ENCODE results near the gene TRIM39. TPM values are rescaled to one million over a fixed set of nuclear protein-coding genes. Genes with fewer than 3 reads are reported as not detected.
A peak's percentile ranks its signal among the peaks of the same experiment; 100 is the strongest.

The TRIM39 gene
- total and polyA plus RNA-seq, 9 of the 15 experiments (the other 6 are each of a cell fraction or from before 2014, with no cell fraction given): 5.6 to 17.7 (median 12.8) TPM

- FAIRE-seq (no peak), ATAC-seq (no peak), DNase-seq (ENCODE audit: extremely low read depth in 1 of 4, low spot score in 3 of 4) (no peak)
- H3K4me2 ChIP-seq (ENCODE audit: insufficient read depth, low read length): no peak overlapping the region
- no peaks in the 10 kb centered on the region for H3K79me2 ChIP-seq (ENCODE audit: control insufficient read depth, insufficient read depth, low read length)
- CTCF ChIA-PET (ENCODE audit: low intra/inter-chr PET ratio): no interaction called here
- POLR2A ChIA-PET: interaction anchor here (1.0 kb wide), 1 partner anchor 80 kb away, joined by 3 read pairs; no protein-coding TSS in a partner anchor
- no peaks in the 10 kb centered on the region for H4K20me1 ChIP-seq (replicated peaks; ENCODE audit: control insufficient read depth, insufficient read depth, low read length)
- WGBS (ENCODE audit: insufficient coverage, low coverage, missing lambda C conversion rate): 50% methylated on average over 1 of the region's 1 CpG
- no TSS peak for BruUV-seq (replicated peaks)
- no peaks in the 10 kb centered on the region for H3K27me3 ChIP-seq (ENCODE audit: control insufficient read depth in 2 of 2, insufficient read depth in 2 of 2, low read length in 2 of 2)
- no peak overlapping the region for H3K4me3 ChIP-seq
- no peak overlapping the region for H3K27ac ChIP-seq (ENCODE audit: extremely low read depth, low read depth, low read length)
- peaks cover 35% of the 10 kb centered on the region for H3K9me3 ChIP-seq (replicated peaks; ENCODE audit: control insufficient read depth, insufficient read depth, low read depth, low read length)
- H3K36me3 ChIP-seq (ENCODE audit: control insufficient read depth, insufficient read depth, low read length): no peaks in the 10 kb centered on the region
- intact Hi-C loops (cut with micrococcal nuclease): no loop called here
- no peaks in the 10 kb centered on the region for H3K9me1 ChIP-seq (ENCODE audit: control insufficient read depth, insufficient read depth, low read length)
- no peaks in the 10 kb centered on the region for H3K4me1 ChIP-seq (replicated peaks in 1 of 2; ENCODE audit: control insufficient read depth in 2 of 2, insufficient read depth in 2 of 2, low read length in 2 of 2)
- no peak overlapping the region for H3K9ac ChIP-seq (ENCODE audit: insufficient read depth in 1 of 2, low read depth in 2 of 2, low read length in 2 of 2)
- no peak overlapping the region for H2AFZ ChIP-seq (ENCODE audit: low read depth, low read length)
- in situ Hi-C loops (cut with MboI): no loop called here
- TF ChIP-seq HNRNPL (IDR thresholded peaks at IDR 0.05; ENCODE audit: low read depth, low read length) (no peak), CHD2 (IDR thresholded peaks at IDR 0.05; ENCODE audit: low read depth, low read length) (no peak), ZFP91 (CRISPR knock-in tag; IDR thresholded peaks at IDR 0.05) (no peak), SIN3A (IDR thresholded peaks at IDR 0.05; ENCODE audit: borderline replicate concordance in 2 of 2, control insufficient read depth in 1 of 2, low read depth in 2 of 2, low read length in 2 of 2) (no peak), ZNF184 (CRISPR knock-in tag; IDR thresholded peaks at IDR 0.05) (no peak), ZNF165 (CRISPR knock-in tag; IDR thresholded peaks at IDR 0.05; ENCODE audit: borderline replicate concordance) (no peak), ZNF75A (CRISPR knock-in tag; IDR thresholded peaks at IDR 0.05) (peak; percentile 96), POLR2AphosphoS2 (IDR thresholded peaks at IDR 0.05; ENCODE audit: low read length) (no peak), MYC (IDR thresholded peaks at IDR 0.05; ENCODE audit: low read depth, low read length) (no peak), MYC (CRISPR knock-in tag; IDR thresholded peaks at IDR 0.05; ENCODE audit: borderline replicate concordance, low read depth) (no peak), MXD1 (CRISPR knock-in tag; IDR thresholded peaks at IDR 0.05; ENCODE audit: borderline replicate concordance, poor library complexity, severe bottlenecking) (no peak), RBBP5 (IDR thresholded peaks at IDR 0.05; ENCODE audit: borderline replicate concordance, insufficient read depth, low read length, poor library complexity, severe bottlenecking) (no peak), CBX3 (IDR thresholded peaks at IDR 0.05; ENCODE audit: borderline replicate concordance in 1 of 2, low read length in 2 of 2) (peak in 1 of 2 experiments; percentile 65; a peak in 1 of 3 replicates)
- TF ChIP-seq, protein P1, sequence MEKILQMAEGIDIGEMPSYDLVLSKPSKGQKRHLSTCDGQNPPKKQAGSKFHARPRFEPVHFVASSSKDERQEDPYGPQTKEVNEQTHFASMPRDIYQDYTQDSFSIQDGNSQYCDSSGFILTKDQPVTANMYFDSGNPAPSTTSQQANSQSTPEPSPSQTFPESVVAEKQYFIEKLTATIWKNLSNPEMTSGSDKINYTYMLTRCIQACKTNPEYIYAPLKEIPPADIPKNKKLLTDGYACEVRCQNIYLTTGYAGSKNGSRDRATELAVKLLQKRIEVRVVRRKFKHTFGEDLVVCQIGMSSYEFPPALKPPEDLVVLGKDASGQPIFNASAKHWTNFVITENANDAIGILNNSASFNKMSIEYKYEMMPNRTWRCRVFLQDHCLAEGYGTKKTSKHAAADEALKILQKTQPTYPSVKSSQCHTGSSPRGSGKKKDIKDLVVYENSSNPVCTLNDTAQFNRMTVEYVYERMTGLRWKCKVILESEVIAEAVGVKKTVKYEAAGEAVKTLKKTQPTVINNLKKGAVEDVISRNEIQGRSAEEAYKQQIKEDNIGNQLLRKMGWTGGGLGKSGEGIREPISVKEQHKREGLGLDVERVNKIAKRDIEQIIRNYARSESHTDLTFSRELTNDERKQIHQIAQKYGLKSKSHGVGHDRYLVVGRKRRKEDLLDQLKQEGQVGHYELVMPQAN (IDR thresholded peaks at IDR 0.05; ENCODE audit: borderline replicate concordance): no peak
- TF ChIP-seq, protein P2, sequence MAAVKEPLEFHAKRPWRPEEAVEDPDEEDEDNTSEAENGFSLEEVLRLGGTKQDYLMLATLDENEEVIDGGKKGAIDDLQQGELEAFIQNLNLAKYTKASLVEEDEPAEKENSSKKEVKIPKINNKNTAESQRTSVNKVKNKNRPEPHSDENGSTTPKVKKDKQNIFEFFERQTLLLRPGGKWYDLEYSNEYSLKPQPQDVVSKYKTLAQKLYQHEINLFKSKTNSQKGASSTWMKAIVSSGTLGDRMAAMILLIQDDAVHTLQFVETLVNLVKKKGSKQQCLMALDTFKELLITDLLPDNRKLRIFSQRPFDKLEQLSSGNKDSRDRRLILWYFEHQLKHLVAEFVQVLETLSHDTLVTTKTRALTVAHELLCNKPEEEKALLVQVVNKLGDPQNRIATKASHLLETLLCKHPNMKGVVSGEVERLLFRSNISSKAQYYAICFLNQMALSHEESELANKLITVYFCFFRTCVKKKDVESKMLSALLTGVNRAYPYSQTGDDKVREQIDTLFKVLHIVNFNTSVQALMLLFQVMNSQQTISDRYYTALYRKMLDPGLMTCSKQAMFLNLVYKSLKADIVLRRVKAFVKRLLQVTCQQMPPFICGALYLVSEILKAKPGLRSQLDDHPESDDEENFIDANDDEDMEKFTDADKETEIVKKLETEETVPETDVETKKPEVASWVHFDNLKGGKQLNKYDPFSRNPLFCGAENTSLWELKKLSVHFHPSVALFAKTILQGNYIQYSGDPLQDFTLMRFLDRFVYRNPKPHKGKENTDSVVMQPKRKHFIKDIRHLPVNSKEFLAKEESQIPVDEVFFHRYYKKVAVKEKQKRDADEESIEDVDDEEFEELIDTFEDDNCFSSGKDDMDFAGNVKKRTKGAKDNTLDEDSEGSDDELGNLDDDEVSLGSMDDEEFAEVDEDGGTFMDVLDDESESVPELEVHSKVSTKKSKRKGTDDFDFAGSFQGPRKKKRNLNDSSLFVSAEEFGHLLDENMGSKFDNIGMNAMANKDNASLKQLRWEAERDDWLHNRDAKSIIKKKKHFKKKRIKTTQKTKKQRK (IDR thresholded peaks at IDR 0.05; ENCODE audit: borderline replicate concordance, low read depth, low read length): no peak
Measured at GRCh38 chr6:30283761-30284160, 43.0 kb upstream of the TRIM39 start.
